HepG2 (cell line): ENCODE data around the gene CNTRL. TPM values are rescaled to one million over a fixed set of nuclear protein-coding genes. Genes with fewer than 3 reads are reported as not detected.

ENCODE experiments used
- ATAC-seq: fragments of 200-7000 bp; cut with Tn5 transposase; 3 replicates; pipeline ENCODE4 v1.9.1; 2020; ENCODE audit warnings: mild to moderate bottlenecking, moderate library complexity
- BruUV-seq: library from RNA; stranded (reverse); fragments of 400-500 nt; replicated peaks from 2 replicates; lab custom pipeline; 2021; lab: Mats Ljungman, UMichigan
- CTCF ChIA-PET: fragments of 300-600 bp; formaldehyde crosslinking; extraction: SDS; loops from one replicate; lab custom pipeline; 2021; ENCODE audit warnings: low total read pairs, inconsistent platforms, low intra/inter-chr PET ratio; lab: Yijun Ruan, JAX
- POLR2A ChIA-PET: fragments of 350-600 bp; sonication (Branson Sonifier 250); formaldehyde crosslinking; loops from one replicate; lab custom pipeline; 2020; ENCODE audit warnings: antibody characterized with exemption, inconsistent platforms; lab: Yijun Ruan, JAX
- DNase-seq: peaks from one replicate; pipeline ENCODE4 v3.0.0-alpha.2; 2015; ENCODE audit warnings: low spot score
- FAIRE-seq: peaks from 3 replicates; lab custom pipeline; 2011; peaks lifted over from hg19 to GRCh38; lab: Jason Lieb, UNC
- H2AFZ ChIP-seq: one replicate; pipeline ENCODE4 v1.6.1; 2011; ENCODE audit warnings: low read length, inconsistent platforms
- H3K27ac ChIP-seq: fragments of 300-600 bp; 3 replicates; pipeline ENCODE4 v1.8.0; 2011; ENCODE audit warnings: mixed run types, mild to moderate bottlenecking, mixed read lengths, low read length, inconsistent platforms; ENCODE audit not compliant: insufficient read depth; ENCODE audit errors: extremely low read length
- H3K27me3 ChIP-seq, 2 experiments: fragments of 200-600 bp in 1 of 2; 2 replicates in 1 of 2; 3 replicates in 1 of 2; pipeline versions ENCODE4 v1.6.0 to v1.8.0; 2011; ENCODE audit warnings: low read length in 2 of 2, mild to moderate bottlenecking in 2 of 2, moderate library complexity in 2 of 2, inconsistent platforms in 1 of 2; ENCODE audit not compliant: insufficient read depth in 2 of 2, control insufficient read depth in 1 of 2
- H3K36me3 ChIP-seq, 2 experiments: fragments of 200-600 bp in 1 of 2; replicated peaks in 1 of 2; 2 replicates in 1 of 2; 3 replicates in 1 of 2; pipeline versions ENCODE4 v1.5.1 to v1.8.0; 2011; ENCODE audit warnings: low read length in 2 of 2, inconsistent platforms in 1 of 2; ENCODE audit not compliant: insufficient read depth in 2 of 2, control insufficient read depth in 1 of 2
- H3K4me1 ChIP-seq: 2 replicates; pipeline ENCODE4 v1.5.1; 2012; ENCODE audit warnings: low read length, inconsistent platforms; ENCODE audit not compliant: insufficient read depth
- H3K4me2 ChIP-seq: 2 replicates; pipeline ENCODE4 v1.6.0; 2011; ENCODE audit warnings: low read depth, low read length, inconsistent platforms
- H3K4me3 ChIP-seq, 3 experiments: fragments of 200-600 bp in 1 of 3; sonication (generic), shearing (Covaris generic) in 1 of 3; replicated peaks in 1 of 3; 2 replicates each; pipeline ENCODE4 v1.5.1; 2011 to 2016; ENCODE audit warnings: low read length in 3 of 3, inconsistent platforms in 2 of 3, low read depth in 2 of 3, mild to moderate bottlenecking in 2 of 3, control low read depth in 1 of 3, mixed read lengths in 1 of 3; ENCODE audit not compliant: insufficient read depth in 1 of 3
- H3K79me2 ChIP-seq: one replicate; pipeline ENCODE4 v1.6.1; 2011; ENCODE audit warnings: low read length, inconsistent platforms; ENCODE audit not compliant: insufficient read depth
- H3K9ac ChIP-seq: 2 replicates; pipeline ENCODE4 v1.6.0; 2011; ENCODE audit warnings: mild to moderate bottlenecking, low read depth, low read length, inconsistent platforms; ENCODE audit not compliant: insufficient read depth
- H3K9me3 ChIP-seq: 2 replicates; pipeline ENCODE4 v1.5.1; 2012; ENCODE audit warnings: mild to moderate bottlenecking, low read length
- H4K20me1 ChIP-seq: 2 replicates; pipeline ENCODE4 v1.6.0; 2011; ENCODE audit warnings: inconsistent platforms, mild to moderate bottlenecking, low read length, moderate library complexity; ENCODE audit not compliant: insufficient read depth
- LRRFIP1 ChIP-seq: sonication (generic); formaldehyde crosslinking; conservative IDR thresholded peaks from 2 replicates; pipeline ENCODE4 v1.4.0; 2020; ENCODE audit warnings: missing genetic modification reagents
- MBD4 ChIP-seq: IDR thresholded peaks from 2 replicates; pipeline ENCODE4 v1.6.1; 2012; ENCODE audit warnings: low read length, inconsistent platforms, borderline replicate concordance
- NFRKB ChIP-seq: fragments of 450-650 bp; IDR thresholded peaks from 2 replicates; pipeline ENCODE4 v1.6.1; 2017
- PITX1 ChIP-seq: sonication (generic); formaldehyde crosslinking; IDR thresholded peaks from 2 replicates; pipeline ENCODE4 v1.5.1; 2020; ENCODE audit warnings: mild to moderate bottlenecking, missing genetic modification reagents
- SALL2 ChIP-seq: sonication (generic); formaldehyde crosslinking; IDR thresholded peaks from 2 replicates; pipeline ENCODE4 v1.8.1; 2023; ENCODE audit warnings: mild to moderate bottlenecking, missing genetic modification reagents, inconsistent platforms
- TAF1 ChIP-seq: sonication (generic); formaldehyde crosslinking; IDR thresholded peaks from 2 replicates; pipeline ENCODE4 v1.4.0; 2020; ENCODE audit warnings: missing genetic modification reagents
- UBTF ChIP-seq: sonication (generic); formaldehyde crosslinking; IDR thresholded peaks from 2 replicates; pipeline ENCODE4 v1.4.0; 2020; ENCODE audit warnings: mild to moderate bottlenecking, missing genetic modification reagents
- ZNF652 ChIP-seq: IDR thresholded peaks from 2 replicates; pipeline ENCODE4 v1.6.1; 2016; ENCODE audit warnings: low read depth, borderline replicate concordance
- WGBS: methylation state at CpG from one replicate; pipeline ENCODE4 v1.1.6; 2017; ENCODE audit warnings: low lambda C conversion rate; 5-methylcytosine and 5-hydroxymethylcytosine counted together
- in situ Hi-C: cut with HindIII; loops from 2 replicates; pipeline ENCODE4 v1.10.0; 2017; ENCODE audit warnings: low pct_unique_long_range_greater_than_20kb; ENCODE audit not compliant: extremely low pct_ligation_motif_present
- intact Hi-C: fragments of 100-400 bp; cut with micrococcal nuclease; formaldehyde crosslinking; loops from one replicate; pipeline ENCODE4 v1.10.0; 2022; ENCODE audit not compliant: unreplicated experiment
- polyA plus RNA-seq, 8 experiments: library from polyadenylated mRNA; depleted of rRNA in 3 of 8; stranded (reverse) in 7 of 8; unstranded in 1 of 8; fragments of >200 nt; fragmentation: Illumina TruSeq in 4 of 8; extraction: Trizol in 4 of 8; gene quantifications; 2 replicates each; pipeline versions ENCODE4 v1.2.1 to v1.2.3, GENCODE V29; 2011 to 2016; ENCODE audit warnings: low read depth in 4 of 8, missing spikeins in 1 of 8, mixed read lengths in 1 of 8; ENCODE audit not compliant: insufficient read depth in 1 of 8
- total RNA-seq, 5 experiments: library from RNA; depleted of rRNA; stranded (reverse); fragments of >200 nt; fragmentation: Illumina TruSeq; extraction: Trizol; gene quantifications; 2 replicates each; pipeline ENCODE4 v1.2.3, GENCODE V29; 2016; ENCODE audit warnings: low read depth in 1 of 5
- TF ChIP-seq, protein P1 (sequence below): IDR thresholded peaks from 2 replicates; pipeline ENCODE4 v1.6.1; 2016; ENCODE audit warnings: mild to moderate bottlenecking, missing biosample characterization, missing genetic modification reagents
- TF ChIP-seq, protein P2 (sequence below): IDR thresholded peaks from 2 replicates; pipeline ENCODE4 v1.6.1; 2016; ENCODE audit warnings: missing genetic modification reagents, missing compliant biosample characterization
- TF ChIP-seq, protein P3 (sequence below): sonication (generic); formaldehyde crosslinking; IDR thresholded peaks from 2 replicates; pipeline ENCODE4 v1.4.0; 2020; ENCODE audit warnings: mild to moderate bottlenecking, missing genetic modification reagents

The CNTRL gene
- total and polyA plus RNA-seq, 2 of the 13 experiments (the other 11 are each of a cell fraction or from before 2014, with no cell fraction given) = 7.5 to 11.8 TPM

- no peak overlapping the region for H3K9ac ChIP-seq
- in situ Hi-C loops (no loop called here), intact Hi-C loops (no loop called here)
- no peak for TF ChIP-seq TAF1 (CRISPR knock-in tag)
- TF ChIP-seq, protein P1, sequence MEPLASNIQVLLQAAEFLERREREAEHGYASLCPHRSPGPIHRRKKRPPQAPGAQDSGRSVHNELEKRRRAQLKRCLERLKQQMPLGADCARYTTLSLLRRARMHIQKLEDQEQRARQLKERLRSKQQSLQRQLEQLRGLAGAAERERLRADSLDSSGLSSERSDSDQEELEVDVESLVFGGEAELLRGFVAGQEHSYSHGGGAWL = no peak
- TF ChIP-seq ZNF652 (CRISPR knock-in tag) = peak; percentile 55
- no peak for TF ChIP-seq NFRKB
- peaks cover 30% of the 10 kb centered on the region for H3K4me1 ChIP-seq
- H2AFZ ChIP-seq = no peak overlapping the region
- H3K4me2 ChIP-seq = no peak overlapping the region
- H3K27ac ChIP-seq = no peak overlapping the region
- FAIRE-seq (no peak), ATAC-seq (no peak), DNase-seq (no peak)
- peaks cover 4% of the 10 kb centered on the region; the same call in 1 of the 2 replicates for H3K9me3 ChIP-seq
- BruUV-seq = no TSS peak
- no peaks in the 10 kb centered on the region for H3K27me3 ChIP-seq
- H3K79me2 ChIP-seq = peaks cover 5% of the 10 kb centered on the region
- H4K20me1 ChIP-seq = no peaks in the 10 kb centered on the region
- 43% methylated on average over 8 of the region's 8 CpGs for WGBS
- no peaks in the 10 kb centered on the region for H3K36me3 ChIP-seq
- ChIA-PET POLR2A (no interaction called here), CTCF (no interaction called here)
- no peak overlapping the region for H3K4me3 ChIP-seq
Measured at GRCh38 chr9:121206516-121207370, 132.0 kb downstream of the CNTRL start.

GRCh38 chr9:121207371-121207940, 132.7 kb downstream of the CNTRL start:
- H3K27ac ChIP-seq = no peak overlapping the region
- no peaks in the 10 kb centered on the region for H4K20me1 ChIP-seq
- H3K27me3 ChIP-seq = no peaks in the 10 kb centered on the region
- in situ Hi-C loops = no loop called here
- H3K4me1 ChIP-seq = peaks cover 28% of the 10 kb centered on the region
- DNase-seq (no peak), ATAC-seq (no peak), FAIRE-seq (no peak)
- intact Hi-C loops = no loop called here
- BruUV-seq = no TSS peak
- 56% methylated on average over 2 of the region's 2 CpGs for WGBS
- peaks cover 4% of the 10 kb centered on the region; the same call in 1 of the 2 replicates for H3K9me3 ChIP-seq
- no peak overlapping the region for H3K4me2 ChIP-seq
- no peaks in the 10 kb centered on the region for H3K79me2 ChIP-seq
- CTCF ChIA-PET = no interaction called here
- H3K4me3 ChIP-seq = no peak overlapping the region
- no peak overlapping the region for H2AFZ ChIP-seq
- POLR2A ChIA-PET = no interaction called here
- no peaks in the 10 kb centered on the region for H3K36me3 ChIP-seq
- no peak overlapping the region for H3K9ac ChIP-seq
- TF ChIP-seq, protein P2, sequence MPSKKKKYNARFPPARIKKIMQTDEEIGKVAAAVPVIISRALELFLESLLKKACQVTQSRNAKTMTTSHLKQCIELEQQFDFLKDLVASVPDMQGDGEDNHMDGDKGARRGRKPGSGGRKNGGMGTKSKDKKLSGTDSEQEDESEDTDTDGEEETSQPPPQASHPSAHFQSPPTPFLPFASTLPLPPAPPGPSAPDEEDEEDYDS (CRISPR knock-in tag) = no peak
- no peak for TF ChIP-seq MBD4
- no peak for TF ChIP-seq SALL2 (CRISPR knock-in tag)
- TF ChIP-seq, protein P3, sequence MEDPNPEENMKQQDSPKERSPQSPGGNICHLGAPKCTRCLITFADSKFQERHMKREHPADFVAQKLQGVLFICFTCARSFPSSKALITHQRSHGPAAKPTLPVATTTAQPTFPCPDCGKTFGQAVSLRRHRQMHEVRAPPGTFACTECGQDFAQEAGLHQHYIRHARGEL (CRISPR knock-in tag) = no peak
- TF ChIP-seq UBTF = no peak
- TF ChIP-seq PITX1 (CRISPR knock-in tag) = no peak
- no peak for TF ChIP-seq LRRFIP1
